Ascending aorta (tissue), 2 donors: ENCODE data around the gene TSPAN16. TPM values are rescaled to one million over a fixed set of nuclear protein-coding genes. Genes with fewer than 3 reads are reported as not detected.

Source experiments
- DNase-seq, 2 donors: peaks; one replicate each; pipeline ENCODE4 v3.0.0-alpha.2; 2019; ENCODE audit warnings: low spot score in 2 of 2
- H3K27ac ChIP-seq, 2 donors: fragments of 200-600 bp; sonication (generic); one replicate each; pipeline ENCODE4 v1.5.1; 2016 to 2017; ENCODE audit warnings: mild to moderate bottlenecking in 1 of 2
- H3K27me3 ChIP-seq: fragments of 200-600 bp; sonication (generic); one replicate; pipeline ENCODE4 v1.5.1; 2017
- H3K36me3 ChIP-seq, 2 donors: fragments of 200-600 bp; sonication (generic); one replicate each; pipeline ENCODE4 v1.5.1; 2016
- H3K4me1 ChIP-seq, 2 donors: fragments of 200-600 bp; sonication (generic); one replicate each; pipeline ENCODE4 v1.5.1; 2016 to 2017; ENCODE audit warnings: mild to moderate bottlenecking in 1 of 2
- H3K4me3 ChIP-seq, 2 donors: fragments of 200-600 bp; sonication (generic); one replicate each; pipeline ENCODE4 v1.5.1; 2016 to 2017; ENCODE audit warnings: mild to moderate bottlenecking in 1 of 2
- H3K9me3 ChIP-seq, 2 donors: fragments of 200-600 bp; sonication (generic); one replicate each; pipeline ENCODE4 v1.5.1; 2016
- intact Hi-C: fragments of 100-400 bp; cut with DNase I; formaldehyde crosslinking; loops from one replicate; pipeline ENCODE4 v1.15.1; 2023
- total RNA-seq: library from RNA; depleted of rRNA; stranded (reverse); fragments of >200 nt; gene quantifications from one replicate; pipeline ENCODE4 v1.1.0, GENCODE V29; 2016
- TF ChIP-seq, protein P1 (sequence below), 3 experiments: fragments of 200-600 bp in 2 of 3; fragments of 450-650 bp in 1 of 3; sonication (generic) in 2 of 3; IDR thresholded peaks; one replicate each; pipeline ENCODE4 v1.5.1; 2016 to 2019; ENCODE audit warnings: antibody characterized with exemption in 3 of 3, mild to moderate bottlenecking in 1 of 3, moderate library complexity in 1 of 3

The TSPAN16 gene, protein sequence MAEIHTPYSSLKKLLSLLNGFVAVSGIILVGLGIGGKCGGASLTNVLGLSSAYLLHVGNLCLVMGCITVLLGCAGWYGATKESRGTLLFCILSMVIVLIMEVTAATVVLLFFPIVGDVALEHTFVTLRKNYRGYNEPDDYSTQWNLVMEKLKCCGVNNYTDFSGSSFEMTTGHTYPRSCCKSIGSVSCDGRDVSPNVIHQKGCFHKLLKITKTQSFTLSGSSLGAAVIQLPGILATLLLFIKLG
- total RNA-seq: not detected

DNA sequence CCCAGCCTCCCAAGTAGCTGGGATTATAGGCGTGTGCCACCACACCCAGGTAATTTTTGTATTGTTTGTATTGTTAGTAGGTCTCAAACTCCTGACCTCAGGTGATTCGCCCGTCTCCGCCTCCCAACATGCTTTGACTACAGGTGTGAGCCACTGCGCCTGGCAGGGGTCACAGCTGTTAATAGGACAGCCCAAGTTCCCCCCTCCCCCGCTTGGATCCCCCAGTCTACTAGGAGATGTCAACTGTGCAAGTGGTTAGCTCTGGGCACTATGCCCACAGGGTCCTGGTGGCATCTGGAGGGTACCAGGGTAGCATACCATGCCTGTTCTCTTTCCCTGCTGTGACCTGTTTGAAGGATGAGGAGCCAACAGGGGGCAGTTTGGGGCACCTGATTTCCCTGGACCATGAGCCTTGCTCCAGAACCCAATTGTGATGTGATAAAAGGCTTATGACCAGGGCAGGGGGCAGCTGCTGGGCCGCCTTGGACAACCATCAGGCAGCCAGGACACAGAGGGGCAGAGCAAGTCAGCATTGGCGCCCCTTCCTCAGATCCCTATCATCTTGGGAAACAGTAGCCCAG lies at the start of gene TSPAN16:
Gene TSPAN16, plus strand, starts transcription at position 496 of the 581 bp plus-strand sequence. CDS start 138 bp downstream, outside the sequence.
- DNase-seq: no peak
- peak within 1 kb of the TSS; percentile 48 to 61 for H3K27ac ChIP-seq
- intact Hi-C loops: loop anchor here (2.0 to 5.0 kb wide), 3 partner anchors 27 to 79 kb away; partner anchors contain the start of genes PLPPR2 and SWSAP1

DNA sequence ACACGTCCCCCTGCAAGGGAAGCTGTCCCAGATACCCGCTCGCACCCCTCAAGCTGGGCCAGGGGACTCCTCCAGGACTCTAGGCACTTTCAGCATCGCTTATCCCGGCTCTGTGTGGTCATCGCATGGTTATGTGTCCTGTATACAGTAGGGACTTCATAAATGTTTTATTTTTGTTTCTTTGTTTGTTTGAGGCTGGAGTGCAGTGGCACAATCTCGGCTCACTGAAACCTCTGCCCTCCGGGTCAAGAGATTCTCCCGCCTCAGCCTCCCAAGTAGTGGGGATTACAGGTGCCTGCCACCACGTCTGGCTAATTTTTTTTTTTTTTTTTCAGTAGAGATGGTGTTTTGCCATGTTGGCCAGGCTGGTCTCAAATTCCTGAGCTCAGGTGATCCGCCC lies 49.0 kb upstream of the TSPAN16 start:
- Histone ChIP-seq H3K36me3 (peaks cover 18 to 32% of the 10 kb centered on the region in 2 donors), H3K4me3 (no peak overlapping the region), H3K27me3 (no peaks in the 10 kb centered on the region), H3K9me3 (no peaks in the 10 kb centered on the region), H3K27ac (no peak overlapping the region), H3K4me1 (peaks cover 0 to 8% of the 10 kb centered on the region in 2 donors)
- TF ChIP-seq, protein P1, sequence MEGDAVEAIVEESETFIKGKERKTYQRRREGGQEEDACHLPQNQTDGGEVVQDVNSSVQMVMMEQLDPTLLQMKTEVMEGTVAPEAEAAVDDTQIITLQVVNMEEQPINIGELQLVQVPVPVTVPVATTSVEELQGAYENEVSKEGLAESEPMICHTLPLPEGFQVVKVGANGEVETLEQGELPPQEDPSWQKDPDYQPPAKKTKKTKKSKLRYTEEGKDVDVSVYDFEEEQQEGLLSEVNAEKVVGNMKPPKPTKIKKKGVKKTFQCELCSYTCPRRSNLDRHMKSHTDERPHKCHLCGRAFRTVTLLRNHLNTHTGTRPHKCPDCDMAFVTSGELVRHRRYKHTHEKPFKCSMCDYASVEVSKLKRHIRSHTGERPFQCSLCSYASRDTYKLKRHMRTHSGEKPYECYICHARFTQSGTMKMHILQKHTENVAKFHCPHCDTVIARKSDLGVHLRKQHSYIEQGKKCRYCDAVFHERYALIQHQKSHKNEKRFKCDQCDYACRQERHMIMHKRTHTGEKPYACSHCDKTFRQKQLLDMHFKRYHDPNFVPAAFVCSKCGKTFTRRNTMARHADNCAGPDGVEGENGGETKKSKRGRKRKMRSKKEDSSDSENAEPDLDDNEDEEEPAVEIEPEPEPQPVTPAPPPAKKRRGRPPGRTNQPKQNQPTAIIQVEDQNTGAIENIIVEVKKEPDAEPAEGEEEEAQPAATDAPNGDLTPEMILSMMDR (IDR thresholded peaks at IDR 0.05): no peak
- no peak for DNase-seq
- intact Hi-C loops: no loop called here

More for the DNA sequence above, at the start of gene TSPAN16:
- Histone ChIP-seq H3K9me3 (no peaks in the 10 kb centered on the region), H3K27me3 (no peaks in the 10 kb centered on the region), H3K36me3 (no peaks in the 10 kb centered on the region), H3K4me3 (no peak within 1 kb of the TSS), H3K4me1 (peaks cover 0 to 7% of the 10 kb centered on the region in 2 donors)
- TF ChIP-seq, protein P1 (IDR thresholded peaks at IDR 0.05): no peak

DNA sequence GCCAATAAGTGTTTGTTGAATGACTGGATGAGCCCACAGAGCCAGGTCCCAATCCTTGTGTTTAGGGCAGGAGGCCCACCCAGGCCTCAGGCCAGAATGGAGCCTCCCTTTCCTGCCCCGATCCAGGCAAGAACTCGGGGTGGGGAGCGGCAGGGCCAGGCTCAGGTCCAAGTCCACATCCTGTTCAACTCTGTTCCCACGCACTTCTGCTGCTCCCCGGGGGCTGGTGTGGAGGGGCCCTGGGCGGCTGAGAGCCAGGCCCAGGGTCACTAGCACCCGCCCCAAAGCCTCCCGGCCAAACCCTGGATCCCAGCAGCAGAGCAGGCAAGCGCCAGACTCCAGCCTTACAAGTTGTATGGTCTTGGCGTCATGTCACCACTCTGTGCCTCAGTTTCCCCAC lies 48.6 kb upstream of the TSPAN16 start:
- no peak overlapping the region for H3K27ac ChIP-seq
- H3K36me3 ChIP-seq: peaks cover 19 to 34% of the 10 kb centered on the region in 2 donors
- DNase-seq: no peak

DNA sequence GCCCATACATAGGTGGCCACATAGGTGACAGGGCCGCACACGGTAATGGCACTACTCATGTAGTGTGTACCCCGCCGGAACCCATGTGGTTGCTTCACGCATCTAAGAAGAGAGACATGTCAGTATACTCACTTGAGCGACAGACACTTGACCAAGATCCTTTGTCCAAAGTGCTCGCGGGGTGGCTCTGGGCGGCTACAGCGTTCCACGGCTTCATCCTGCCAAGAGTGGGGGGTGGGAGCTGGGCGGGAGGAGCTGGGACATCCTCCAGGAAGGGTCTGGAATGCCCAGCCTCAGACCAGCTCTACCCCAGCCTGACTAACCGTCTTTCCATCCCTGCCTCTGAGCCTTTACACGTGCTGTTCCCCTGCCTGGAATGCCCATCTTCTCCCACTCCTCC lies 48.0 kb upstream of the TSPAN16 start:
- no peak for DNase-seq
- Histone ChIP-seq H3K27me3 (no peaks in the 10 kb centered on the region), H3K9me3 (no peaks in the 10 kb centered on the region), H3K4me3 (no peak overlapping the region), H3K4me1 (peaks cover 0 to 8% of the 10 kb centered on the region in 2 donors), H3K36me3 (peaks cover 19 to 34% of the 10 kb centered on the region in 2 donors), H3K27ac (no peak overlapping the region)
- TF ChIP-seq, protein P1 (IDR thresholded peaks at IDR 0.05): no peak
- intact Hi-C loops: no loop called here

More for the DNA sequence above, 48.6 kb upstream of the TSPAN16 start:
- intact Hi-C loops: no loop called here
- TF ChIP-seq, protein P1 (IDR thresholded peaks at IDR 0.05): no peak
- Histone ChIP-seq H3K4me3 (no peak overlapping the region), H3K9me3 (no peaks in the 10 kb centered on the region), H3K27me3 (no peaks in the 10 kb centered on the region), H3K4me1 (peaks cover 0 to 8% of the 10 kb centered on the region in 2 donors)

DNA sequence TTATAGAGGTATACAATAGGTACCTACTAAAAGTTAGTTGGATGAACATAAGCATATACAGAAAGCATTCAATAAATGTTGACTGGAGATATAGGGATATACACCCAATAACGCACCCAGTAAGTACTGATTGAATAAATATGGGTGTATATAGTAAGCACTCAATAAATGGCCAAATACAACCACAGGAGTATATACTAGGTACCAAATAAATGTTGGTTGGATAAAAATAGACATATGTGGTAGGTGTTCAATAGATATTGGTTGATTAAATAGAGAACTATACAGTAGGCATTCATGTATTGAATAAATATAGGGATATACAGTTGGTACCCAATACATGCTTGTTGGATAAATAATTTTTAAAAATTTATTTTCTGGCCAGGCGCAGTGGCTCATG lies 47.1 kb upstream of the TSPAN16 start:
- TF ChIP-seq, protein P1 (IDR thresholded peaks at IDR 0.05): no peak
- Histone ChIP-seq H3K27ac (no peak overlapping the region), H3K36me3 (peaks cover 19 to 33% of the 10 kb centered on the region in 2 donors), H3K27me3 (no peaks in the 10 kb centered on the region), H3K4me3 (no peak overlapping the region), H3K4me1 (peaks cover 0 to 4% of the 10 kb centered on the region in 2 donors), H3K9me3 (no peaks in the 10 kb centered on the region)
- intact Hi-C loops: no loop called here
- DNase-seq: no peak
